HG02678 (cell line): Measurements from ENCODE around the gene CYB561.

Experiments
- ATAC-seq: cut with Tn5 transposase; IDR thresholded peaks from one replicate; pipeline ENCODE4 v1.9.1; 2021; ENCODE audit warnings: mild to moderate bottlenecking, moderate library complexity; ENCODE audit not compliant: unreplicated experiment

Gene CYB561, protein sequence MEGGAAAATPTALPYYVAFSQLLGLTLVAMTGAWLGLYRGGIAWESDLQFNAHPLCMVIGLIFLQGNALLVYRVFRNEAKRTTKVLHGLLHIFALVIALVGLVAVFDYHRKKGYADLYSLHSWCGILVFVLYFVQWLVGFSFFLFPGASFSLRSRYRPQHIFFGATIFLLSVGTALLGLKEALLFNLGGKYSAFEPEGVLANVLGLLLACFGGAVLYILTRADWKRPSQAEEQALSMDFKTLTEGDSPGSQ

DNA sequence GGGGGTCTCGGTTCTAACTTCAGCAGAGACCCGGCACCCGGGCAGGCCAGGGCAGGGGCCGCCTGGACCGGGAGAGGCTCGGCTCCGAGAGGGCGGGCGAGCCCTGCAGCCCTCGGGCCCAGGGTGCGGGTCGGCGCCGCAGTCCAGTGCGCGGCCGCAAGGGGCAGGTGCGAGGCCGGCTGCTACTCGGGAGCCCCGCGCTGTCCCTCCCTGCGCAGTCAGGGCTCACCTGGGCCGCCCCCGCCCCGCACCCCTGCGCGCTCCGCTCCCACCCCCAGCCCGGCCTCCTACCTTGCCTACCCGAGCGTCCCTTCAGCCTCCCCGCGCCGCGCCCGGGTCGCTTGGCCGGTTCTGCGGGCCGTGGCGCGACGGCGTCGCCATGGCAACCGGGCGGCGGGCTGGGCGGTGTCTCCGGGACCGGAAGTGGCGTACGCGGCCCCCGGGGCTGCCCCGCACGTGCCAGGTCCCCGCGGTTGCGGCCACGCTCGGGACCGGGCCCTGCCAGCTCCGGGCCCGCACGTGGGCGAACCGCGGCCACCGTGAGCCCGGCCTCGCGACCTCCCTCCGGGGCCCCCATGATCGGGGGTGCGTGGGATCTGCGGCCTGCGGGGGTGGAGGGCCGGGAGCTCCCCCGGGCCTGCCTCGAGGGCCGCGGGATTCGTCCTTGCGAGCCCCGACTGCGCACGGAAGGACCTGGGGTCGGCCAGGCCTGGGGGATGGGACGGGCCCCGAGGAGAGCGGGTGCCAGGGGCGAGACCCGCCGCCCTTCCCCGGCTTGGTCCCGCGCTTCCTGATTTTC is at the start of gene CYB561:
TSS of gene CYB561 (minus strand) at position 353 of the 799 bp plus-strand sequence. CDS start 8,759 bp downstream, outside the sequence.
- ATAC-seq, result peak; percentile 62

DNA sequence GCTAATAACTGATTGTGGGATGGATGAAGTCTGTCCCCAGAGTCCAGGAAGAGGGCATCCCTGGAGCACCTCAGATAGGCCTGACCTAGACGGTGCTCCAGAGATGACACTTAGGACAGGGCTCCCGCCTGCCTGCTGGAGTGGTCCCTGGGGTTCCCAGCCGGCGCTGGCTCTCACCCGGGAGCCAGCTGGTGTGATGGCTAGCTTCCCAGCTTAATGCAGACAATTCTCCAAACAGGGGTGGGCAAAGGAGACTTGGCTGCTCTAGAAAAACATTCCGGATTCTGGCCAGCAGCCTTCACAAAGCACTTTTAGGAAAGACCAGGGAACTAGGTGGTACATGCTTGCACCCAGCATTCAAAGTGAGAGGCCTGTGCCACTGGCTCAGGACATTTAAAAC is 49.4 kb upstream of the CYB561 start:
- ATAC-seq, result no peak

DNA sequence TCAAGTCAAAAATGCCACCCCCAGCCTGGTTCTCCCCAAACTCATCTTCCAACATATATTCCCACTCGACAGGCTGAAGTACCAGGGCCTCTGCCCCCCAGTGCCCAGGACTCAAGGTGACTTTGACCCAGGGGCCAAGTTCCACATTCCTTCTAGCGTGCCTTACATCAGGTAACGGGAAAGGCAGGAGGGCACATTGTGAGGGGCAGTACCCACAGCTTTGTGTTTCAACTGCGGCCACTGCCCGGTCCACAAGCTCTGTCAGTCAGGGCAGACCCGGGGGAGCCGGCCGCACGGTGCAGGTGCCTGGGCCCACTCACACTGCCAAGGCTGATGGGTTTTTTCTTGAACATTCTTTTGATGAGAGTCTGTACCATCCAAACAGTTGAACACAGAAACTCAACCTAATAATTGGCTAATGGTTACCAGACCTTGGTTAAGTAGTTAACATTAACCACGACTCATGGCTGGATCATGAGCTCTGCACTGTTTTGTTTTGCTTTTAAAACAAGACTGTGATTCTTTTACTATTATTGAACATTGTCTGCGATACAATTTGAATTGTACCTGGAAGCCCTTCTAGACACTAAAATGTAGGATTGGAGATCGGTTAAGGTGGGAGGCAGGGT is 48.3 kb upstream of the CYB561 start:
- ATAC-seq, result no peak

DNA sequence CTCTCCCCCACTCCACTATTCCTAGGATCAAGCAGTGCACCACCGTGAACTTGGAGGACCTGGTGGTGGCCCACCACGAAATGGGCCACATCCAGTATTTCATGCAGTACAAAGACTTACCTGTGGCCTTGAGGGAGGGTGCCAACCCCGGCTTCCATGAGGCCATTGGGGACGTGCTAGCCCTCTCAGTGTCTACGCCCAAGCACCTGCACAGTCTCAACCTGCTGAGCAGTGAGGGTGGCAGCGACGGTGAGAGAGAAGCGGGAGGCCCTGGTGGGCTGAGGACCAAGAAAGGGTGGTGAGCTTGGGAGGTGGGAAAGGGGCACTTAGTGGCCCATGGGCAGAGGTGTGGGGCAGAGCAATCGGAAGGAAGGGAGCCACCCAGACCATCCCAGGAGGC is 47.3 kb upstream of the CYB561 start:
- ATAC-seq, result no peak

DNA sequence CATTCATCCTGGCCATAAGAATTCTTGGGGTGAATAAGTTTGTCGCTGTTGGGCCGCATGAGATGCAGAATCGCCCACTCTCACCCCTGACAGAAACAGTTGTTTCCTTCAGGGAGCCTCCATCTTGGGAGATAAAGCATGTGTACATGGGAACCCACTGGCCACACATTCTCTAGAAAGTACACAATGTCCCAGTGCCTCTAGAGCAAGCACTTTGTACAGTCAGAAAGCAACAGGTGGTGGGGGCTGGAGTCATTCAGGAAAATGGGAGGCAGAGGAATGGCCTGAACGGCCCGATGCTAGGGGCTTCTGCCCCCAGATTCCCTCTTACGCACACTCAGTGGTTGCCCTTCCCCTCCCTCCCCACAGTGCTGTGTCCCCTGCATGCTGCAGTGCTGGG is 46.8 kb upstream of the CYB561 start:
- no peak for ATAC-seq

DNA sequence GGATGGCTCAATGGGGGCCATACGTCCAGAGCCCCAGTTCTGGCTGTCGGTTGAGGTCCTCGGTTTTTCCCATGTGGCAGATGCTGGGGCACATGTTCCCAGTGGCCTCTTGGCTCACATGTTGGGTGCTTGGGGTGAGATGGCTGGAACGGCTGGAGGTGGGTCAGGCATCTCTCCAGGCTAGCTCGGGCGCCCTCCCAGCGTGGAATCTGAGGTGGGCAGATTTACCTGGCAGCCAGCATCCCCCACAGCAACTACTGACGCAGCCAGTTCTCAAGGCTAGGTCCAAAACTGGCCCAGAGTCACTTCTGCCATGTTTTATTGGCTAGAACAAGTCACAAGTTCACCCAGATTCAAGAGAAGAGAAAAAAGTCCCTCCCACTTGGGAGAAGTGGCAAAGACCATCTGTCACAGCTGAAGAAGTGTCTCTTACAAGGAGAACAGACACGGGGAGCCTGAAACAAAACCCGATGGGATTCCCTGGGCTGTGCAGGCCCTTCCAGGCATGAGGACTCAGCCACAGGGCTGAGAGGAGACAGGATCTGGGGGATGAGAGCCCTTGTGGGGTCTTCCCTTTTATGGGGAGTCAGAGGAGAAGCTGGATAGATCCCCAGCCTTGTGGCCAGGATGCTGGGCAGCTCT is 46.0 kb upstream of the CYB561 start:
- no peak for ATAC-seq

DNA sequence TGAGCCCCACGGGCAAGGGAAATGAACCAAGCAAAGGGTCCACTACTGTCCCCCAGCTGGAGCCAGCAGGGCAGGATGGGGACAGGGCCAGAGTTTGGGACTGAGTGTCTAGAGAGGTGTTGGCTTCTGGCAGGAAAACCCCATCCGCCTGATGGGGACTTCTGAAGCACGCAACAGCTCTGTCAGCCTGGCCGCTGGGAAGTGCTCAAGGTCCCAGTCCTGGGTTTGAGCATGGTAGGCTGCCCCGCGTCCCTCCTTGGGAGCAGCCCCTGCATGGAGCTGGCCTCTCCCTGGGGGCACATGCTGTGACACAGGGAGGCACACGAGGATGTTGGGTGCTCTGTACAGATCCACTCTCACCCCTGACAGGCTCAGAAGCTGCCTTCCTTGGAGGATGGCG is 45.3 kb upstream of the CYB561 start:
- no peak for ATAC-seq

DNA sequence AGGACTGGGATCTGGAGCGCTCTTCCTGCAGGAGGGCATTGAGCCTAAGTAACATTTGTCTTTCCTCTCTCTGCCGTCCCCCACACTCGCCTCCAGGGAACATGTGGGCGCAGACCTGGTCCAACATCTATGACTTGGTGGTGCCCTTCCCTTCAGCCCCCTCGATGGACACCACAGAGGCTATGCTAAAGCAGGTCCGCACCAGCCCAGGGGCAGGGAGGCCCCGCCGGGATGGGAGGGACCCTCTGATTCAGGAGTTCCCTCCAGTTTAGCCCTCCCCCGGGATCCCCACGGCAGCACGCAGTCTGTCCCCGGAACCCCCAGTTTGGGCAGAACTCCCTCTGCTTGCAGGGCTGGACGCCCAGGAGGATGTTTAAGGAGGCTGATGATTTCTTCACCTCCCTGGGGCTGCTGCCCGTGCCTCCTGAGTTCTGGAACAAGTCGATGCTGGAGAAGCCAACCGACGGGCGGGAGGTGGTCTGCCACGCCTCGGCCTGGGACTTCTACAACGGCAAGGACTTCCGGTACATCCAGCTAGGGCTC is 44.8 kb upstream of the CYB561 start:
- no peak for ATAC-seq

DNA sequence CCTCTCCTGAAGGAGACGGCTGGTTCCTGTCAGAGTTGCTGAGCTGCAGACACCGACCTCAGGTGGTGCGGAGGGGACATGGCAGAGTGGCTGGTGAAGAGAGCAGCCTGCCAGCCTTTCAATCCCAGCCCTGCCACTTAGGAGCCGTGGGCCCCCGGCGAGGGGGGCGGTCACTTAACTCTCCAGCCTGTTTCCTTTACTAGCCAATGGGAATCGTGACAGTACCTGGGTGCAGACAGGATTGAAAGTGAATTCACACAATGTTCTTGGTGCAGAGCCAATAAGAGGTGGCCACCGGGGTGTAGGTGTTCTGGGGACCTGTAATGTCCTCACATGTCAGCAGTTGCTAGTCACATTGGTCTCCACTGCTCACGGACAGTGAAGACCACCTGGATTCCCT is 44.2 kb upstream of the CYB561 start:
- no peak for ATAC-seq

DNA sequence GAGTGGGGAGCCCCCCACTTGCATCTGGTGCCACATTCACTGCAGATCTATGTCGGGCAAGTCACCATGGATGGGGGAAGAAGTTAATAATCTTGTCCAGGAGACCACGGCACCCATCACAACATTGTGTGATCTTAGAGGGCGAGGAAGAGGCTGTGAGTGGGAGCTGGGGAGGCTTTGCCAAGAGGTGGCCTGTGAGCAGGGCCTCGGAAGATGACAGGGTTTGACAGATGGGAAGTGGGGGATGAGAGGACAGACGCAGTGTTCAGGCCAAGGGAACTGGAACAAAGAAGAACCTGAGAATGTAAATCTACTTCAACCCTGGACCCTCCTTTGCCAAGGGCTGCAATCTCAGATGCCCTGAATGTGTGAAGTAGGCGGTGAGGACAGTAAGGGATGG is 43.2 kb upstream of the CYB561 start:
- no peak for ATAC-seq

DNA sequence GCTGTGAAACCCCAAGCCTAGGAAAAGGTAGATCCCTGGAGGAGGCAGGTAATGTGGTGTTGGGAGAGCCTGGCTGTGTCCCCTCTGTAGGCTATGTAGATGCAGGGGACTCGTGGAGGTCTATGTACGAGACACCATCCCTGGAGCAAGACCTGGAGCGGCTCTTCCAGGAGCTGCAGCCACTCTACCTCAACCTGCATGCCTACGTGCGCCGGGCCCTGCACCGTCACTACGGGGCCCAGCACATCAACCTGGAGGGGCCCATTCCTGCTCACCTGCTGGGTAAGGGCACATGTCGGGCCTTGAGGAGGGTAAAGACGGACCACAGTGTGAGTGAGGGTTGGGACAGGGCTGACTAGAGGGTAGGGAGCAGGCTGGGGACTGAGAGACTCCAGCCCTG is 42.7 kb upstream of the CYB561 start:
- no peak for ATAC-seq

DNA sequence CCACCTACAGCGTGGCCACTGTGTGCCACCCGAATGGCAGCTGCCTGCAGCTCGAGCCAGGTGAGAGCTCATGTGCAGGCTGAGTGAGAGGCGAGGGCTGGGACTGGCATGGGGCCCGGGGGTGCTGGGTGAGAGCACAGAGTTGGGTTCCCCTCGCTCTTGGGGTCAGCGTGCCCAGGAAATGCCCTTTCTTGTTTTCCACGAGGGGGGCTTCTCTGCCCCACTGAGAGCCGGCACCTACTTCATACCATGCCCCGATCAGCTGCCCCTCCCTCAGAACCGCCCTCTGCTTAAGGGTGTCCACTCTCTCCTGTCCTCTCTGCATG is 40.9 kb upstream of the CYB561 start:
- no peak for ATAC-seq

DNA sequence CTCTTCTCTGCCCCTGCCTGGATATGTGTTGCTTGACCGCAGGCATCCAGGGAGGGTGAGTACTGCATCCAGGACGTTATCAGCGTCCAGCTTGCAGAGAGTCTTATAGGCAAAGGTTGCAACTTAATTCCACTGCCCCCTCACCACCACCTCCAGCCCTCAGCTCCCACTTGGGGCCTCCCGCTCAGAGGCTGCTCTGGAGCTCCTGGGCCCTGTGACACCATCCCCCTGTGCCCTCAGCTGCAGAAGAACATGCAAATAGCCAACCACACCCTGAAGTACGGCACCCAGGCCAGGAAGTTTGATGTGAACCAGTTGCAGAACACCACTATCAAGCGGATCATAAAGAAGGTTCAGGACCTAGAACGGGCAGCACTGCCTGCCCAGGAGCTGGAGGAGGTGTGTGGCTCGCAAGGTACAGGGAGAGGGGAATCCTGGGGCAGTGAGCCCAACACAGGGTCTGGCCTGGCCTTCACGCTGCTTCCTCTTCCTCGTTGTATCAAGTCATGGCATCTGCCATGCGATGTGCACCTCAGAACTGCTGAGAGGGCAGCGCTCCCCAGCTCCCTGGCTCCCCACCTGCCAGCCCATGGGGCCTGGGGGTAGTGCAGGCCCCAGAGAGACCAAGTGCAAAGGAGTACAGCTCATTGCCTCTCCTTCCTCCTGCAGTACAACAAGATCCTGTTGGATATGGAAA is 40.4 kb upstream of the CYB561 start:
- ATAC-seq, result no peak

DNA sequence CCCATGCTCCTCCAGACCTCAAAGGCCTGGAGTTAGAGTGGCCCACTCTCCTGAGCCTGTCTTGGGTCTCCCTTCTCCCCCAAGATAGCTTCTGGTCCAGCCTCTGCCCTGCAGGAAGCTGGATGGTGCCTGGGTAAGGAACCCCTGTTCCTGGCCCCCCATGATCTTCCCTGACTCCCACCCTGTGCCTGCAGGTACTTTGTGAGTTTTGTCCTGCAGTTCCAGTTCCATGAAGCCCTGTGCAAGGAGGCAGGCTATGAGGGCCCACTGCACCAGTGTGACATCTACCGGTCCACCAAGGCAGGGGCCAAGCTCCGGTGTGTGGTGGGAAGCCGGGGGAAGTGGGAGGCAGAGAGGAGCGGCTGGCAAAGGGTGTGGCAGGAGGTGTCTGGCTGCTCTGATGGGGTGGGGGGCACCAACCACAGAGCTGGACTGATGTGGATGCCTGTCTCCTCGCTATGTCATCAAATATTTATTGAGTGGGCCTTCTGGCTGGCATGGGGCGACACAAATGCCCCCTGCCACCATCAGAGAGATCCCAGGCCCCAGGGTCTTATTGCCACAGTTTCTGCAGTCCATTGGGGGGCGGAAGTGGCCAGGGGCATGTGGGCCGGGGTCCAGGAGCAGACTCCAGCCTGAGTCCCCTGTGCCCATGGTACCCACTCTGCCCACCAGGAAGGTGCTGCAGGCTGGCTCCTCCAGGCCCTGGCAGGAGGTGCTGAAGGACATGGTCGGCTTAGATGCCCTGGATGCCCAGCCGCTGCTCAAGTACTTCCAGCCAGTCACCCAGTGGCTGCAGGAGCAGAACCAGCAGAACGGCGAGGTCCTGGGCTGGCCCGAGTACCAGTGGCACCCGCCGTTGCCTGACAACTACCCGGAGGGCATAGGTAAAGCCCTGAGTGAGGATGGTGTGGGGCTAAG is 37.8 kb upstream of the CYB561 start:
- ATAC-seq, result no peak

DNA sequence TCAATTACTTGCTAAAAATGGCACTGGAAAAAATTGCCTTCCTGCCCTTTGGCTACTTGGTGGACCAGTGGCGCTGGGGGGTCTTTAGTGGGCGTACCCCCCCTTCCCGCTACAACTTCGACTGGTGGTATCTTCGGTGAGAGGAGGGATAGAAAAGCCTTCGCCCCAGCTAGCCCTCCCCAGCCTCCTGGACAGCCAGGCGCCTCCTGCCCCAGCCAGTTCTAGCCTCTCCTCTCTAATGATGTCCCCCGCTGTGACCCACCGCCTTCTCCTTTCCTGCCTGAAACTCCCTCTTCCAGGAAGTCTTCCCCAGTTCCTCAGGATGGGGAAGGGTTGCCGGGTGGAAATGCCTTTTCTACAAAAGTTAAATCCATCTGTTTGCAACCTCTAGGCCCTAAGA is 36.9 kb upstream of the CYB561 start:
- ATAC-seq, result no peak

DNA sequence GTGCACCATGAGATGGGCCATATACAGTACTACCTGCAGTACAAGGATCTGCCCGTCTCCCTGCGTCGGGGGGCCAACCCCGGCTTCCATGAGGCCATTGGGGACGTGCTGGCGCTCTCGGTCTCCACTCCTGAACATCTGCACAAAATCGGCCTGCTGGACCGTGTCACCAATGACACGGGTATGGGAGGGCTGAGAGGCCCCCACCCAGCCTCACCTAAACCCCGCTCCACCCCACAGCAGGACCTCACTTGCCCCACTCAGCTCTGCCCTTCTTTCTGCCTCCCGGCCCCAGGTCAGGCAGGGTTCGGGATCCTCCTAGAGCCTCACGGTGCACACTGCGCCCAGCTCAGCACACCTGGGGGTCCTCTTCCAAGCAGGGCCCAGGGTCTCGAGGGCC is 36.4 kb upstream of the CYB561 start:
- no peak for ATAC-seq

DNA sequence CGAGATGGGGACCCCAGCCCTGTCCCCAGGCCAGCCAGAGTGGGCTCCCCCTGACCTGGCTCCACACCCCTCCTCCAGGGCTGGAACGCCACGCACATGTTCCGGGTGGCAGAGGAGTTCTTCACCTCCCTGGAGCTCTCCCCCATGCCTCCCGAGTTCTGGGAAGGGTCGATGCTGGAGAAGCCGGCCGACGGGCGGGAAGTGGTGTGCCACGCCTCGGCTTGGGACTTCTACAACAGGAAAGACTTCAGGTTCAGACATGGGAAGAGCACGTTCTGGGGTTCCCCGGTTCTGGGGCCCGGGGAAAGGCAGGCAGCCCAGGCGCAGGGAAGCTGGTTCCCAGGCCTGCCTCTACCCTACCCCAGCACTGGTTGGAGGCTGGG is 35.4 kb upstream of the CYB561 start:
- no peak for ATAC-seq

DNA sequence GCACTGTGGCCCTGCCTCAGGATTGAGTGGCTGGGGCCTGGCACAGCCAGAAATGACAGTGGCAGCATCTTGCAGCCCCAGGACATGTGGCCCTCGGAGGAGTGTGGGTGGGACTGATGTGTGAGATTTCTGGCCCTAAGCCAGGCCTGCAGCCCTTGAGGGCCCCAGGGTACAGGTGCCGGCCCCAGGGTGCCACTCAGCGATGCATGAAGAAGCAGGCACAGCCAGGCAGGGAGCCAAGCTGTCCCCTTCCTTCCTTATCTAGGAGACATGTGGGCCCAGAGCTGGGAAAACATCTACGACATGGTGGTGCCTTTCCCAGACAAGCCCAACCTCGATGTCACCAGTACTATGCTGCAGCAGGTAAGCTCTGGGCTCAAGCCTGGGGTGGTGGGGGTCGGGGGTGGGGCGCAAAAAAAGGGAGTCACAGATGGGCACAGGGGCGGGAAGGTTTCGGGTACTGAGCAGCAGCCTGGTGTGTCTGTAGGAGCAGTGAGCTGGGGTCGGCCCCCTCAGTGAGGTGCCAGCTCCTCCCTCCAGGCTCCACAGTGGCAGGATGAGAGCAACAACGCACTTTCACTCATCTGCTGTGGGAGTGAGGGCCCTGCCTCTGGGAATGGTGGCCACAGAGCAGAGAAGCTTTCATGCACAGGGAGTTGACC is 34.9 kb upstream of the CYB561 start:
- no peak for ATAC-seq

DNA sequence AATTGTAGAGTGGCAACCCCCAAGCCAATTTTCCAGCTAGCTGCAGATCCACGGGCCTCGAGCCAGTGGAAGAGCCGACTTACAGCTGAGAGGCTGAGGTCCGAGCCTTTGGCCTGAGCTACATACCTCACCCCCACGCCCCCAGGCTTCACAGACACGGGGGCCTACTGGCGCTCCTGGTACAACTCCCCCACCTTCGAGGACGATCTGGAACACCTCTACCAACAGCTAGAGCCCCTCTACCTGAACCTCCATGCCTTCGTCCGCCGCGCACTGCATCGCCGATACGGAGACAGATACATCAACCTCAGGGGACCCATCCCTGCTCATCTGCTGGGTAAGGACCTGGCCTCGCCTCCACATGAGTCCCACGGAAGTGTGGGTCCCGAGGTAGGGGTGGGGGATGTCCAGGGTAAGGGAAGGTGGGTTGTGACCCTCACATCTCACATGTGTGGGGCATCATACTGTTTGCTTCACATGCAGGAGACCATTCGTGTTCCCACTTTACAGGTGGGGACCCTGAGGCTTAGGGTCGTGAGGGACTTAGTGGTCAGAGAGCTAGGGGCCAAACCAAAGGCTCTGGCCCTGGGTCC is 34.2 kb upstream of the CYB561 start:
- no peak for ATAC-seq
